PC-9 (cell line): ENCODE data around the gene MAN2C1. TPM values are rescaled to one million over a fixed set of nuclear protein-coding genes. Genes with fewer than 3 reads are reported as not detected.
"Not testable (repeated sequence)": the region's sequence is repeated elsewhere in the genome, so short reads cannot be mapped to it uniquely, and the experiment has no call there.

Source experiments
- BruUV-seq: library from RNA; stranded (reverse); fragments of 400-500 nt; replicated peaks from 2 replicates; lab custom pipeline; 2021; lab: Mats Ljungman, UMichigan
- CTCF ChIA-PET: fragments of 300-600 bp; sonication (Branson Sonifier 250); formaldehyde crosslinking; loops from one replicate; lab custom pipeline; 2022; ENCODE audit warnings: antibody characterized with exemption; lab: Charles Lee
- POLR2A ChIA-PET: fragments of 300-600 bp; sonication (Branson Sonifier 250); formaldehyde crosslinking; loops from one replicate; lab custom pipeline; 2022; ENCODE audit warnings: antibody characterized with exemption; ENCODE audit not compliant: unreplicated experiment; lab: Charles Lee
- DNase-seq, 2 experiments: peaks; one replicate each; pipeline versions ENCODE4 v3.0.0 to v3.0.0-alpha.2; 2015 to 2022; ENCODE audit warnings: mixed read lengths in 1 of 2
- H2AFZ ChIP-seq: fragments of 200-600 bp; sonication (generic); 2 replicates; pipeline ENCODE4 v1.8.1; 2017; ENCODE audit warnings: antibody characterized with exemption
- H3F3A ChIP-seq: fragments of 200-600 bp; sonication (generic); 2 replicates; pipeline ENCODE4 v1.8.1; 2017; ENCODE audit warnings: antibody characterized with exemption, mild to moderate bottlenecking, low read depth; ENCODE audit not compliant: insufficient read depth
- H3K27ac ChIP-seq: fragments of 200-600 bp; sonication (generic); 2 replicates; pipeline ENCODE4 v1.6.1; 2016; ENCODE audit warnings: mixed run types
- H3K27me3 ChIP-seq: fragments of 200-600 bp; sonication (generic); 2 replicates; pipeline ENCODE4 v1.6.1; 2016; ENCODE audit warnings: low read depth, mixed run types; ENCODE audit not compliant: insufficient read depth
- H3K36me3 ChIP-seq: fragments of 200-600 bp; sonication (generic); 2 replicates; pipeline ENCODE4 v1.6.1; 2016; ENCODE audit warnings: low read depth, mixed run types
- H3K4me1 ChIP-seq: fragments of 200-600 bp; sonication (generic); replicated peaks from 2 replicates; pipeline ENCODE4 v1.6.1; 2016; ENCODE audit warnings: mixed run types; ENCODE audit not compliant: insufficient read depth
- H3K4me2 ChIP-seq: fragments of 200-600 bp; sonication (generic); 2 replicates; pipeline ENCODE4 v1.6.1; 2017; ENCODE audit warnings: mixed run types
- H3K4me3 ChIP-seq: fragments of 200-600 bp; sonication (generic); 2 replicates; pipeline ENCODE4 v1.6.1; 2016; ENCODE audit warnings: mixed run types
- H3K79me2 ChIP-seq: fragments of 200-600 bp; sonication (generic); 2 replicates; pipeline ENCODE4 v1.6.1; 2017; ENCODE audit warnings: low read depth, mixed run types
- H3K9me2 ChIP-seq: fragments of 200-600 bp; sonication (generic); 2 replicates; pipeline ENCODE4 v1.8.1; 2017; ENCODE audit warnings: mild to moderate bottlenecking; ENCODE audit not compliant: insufficient read depth
- H3K9me3 ChIP-seq: fragments of 200-600 bp; sonication (generic); 2 replicates; pipeline ENCODE4 v1.8.1; 2016; ENCODE audit warnings: low read depth; ENCODE audit not compliant: insufficient read depth
- H4K20me1 ChIP-seq: fragments of 200-600 bp; sonication (generic); 2 replicates; pipeline ENCODE4 v1.8.1; 2017; ENCODE audit not compliant: insufficient read depth
- EZH2 ChIP-seq: fragments of 200-600 bp; sonication (generic); IDR thresholded peaks from 2 replicates; pipeline ENCODE4 v1.8.0; 2017; ENCODE audit warnings: antibody characterized with exemption, low read depth
- intact Hi-C: fragments of 100-400 bp; cut with micrococcal nuclease; formaldehyde crosslinking; loops from one replicate; pipeline ENCODE4 v1.10.0; 2022; ENCODE audit not compliant: unreplicated experiment
- total RNA-seq: library from RNA; stranded (reverse); gene quantifications from 2 replicates; pipeline ENCODE4 v1.2.3, GENCODE V29; 2021
- TF ChIP-seq, protein P1 (sequence below): fragments of 200-600 bp; sonication (generic); conservative IDR thresholded peaks from 2 replicates; pipeline ENCODE4 v1.6.1; 2017; ENCODE audit warnings: mixed run types, antibody characterized with exemption, mild to moderate bottlenecking, moderate library complexity

Gene MAN2C1
- total RNA-seq, 1 experiment from 2014 or later, result 94.3 TPM

DNA sequence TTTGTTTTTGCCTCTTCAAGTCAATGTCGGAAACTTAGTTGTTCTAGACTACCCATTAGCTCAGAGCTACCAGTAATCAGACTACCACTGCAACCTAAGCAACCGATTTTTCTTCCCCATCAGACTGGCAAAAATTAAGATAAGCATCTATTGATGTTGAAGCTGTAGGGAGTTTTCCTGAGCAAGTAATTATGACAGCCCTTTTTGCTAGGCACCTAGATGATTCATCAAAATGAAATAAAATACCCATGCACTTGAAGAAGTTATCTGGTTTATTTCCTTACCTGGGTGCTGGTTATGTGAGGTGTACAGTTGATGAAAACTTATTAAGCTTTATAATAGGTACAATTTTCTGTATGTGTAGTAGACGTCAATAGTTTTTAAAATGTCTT lies 33.1 kb downstream of the MAN2C1 start:
- Histone ChIP-seq H2AFZ (peak overlapping the region; percentile 80), H3K9me3 (no peaks in the 10 kb centered on the region), H3K36me3 (no peaks in the 10 kb centered on the region), H4K20me1 (no peaks in the 10 kb centered on the region), H3K4me3 (peak overlapping the region; percentile 63), H3K9me2 (no peaks in the 10 kb centered on the region), H3K27ac (0 out of 2 replicates have a peak overlapping the region, but pooled peaks have one; percentile 2), H3F3A (no peaks in the 10 kb centered on the region; the same call in 1 of the 2 replicates), H3K4me2 (peak overlapping the region; percentile 81), H3K79me2 (peaks cover 10% of the 10 kb centered on the region; the same call in 1 of the 2 replicates), H3K4me1 (peaks cover 15% of the 10 kb centered on the region; the same call in 1 of the 2 replicates), H3K27me3 (no peaks in the 10 kb centered on the region)
- no peak for TF ChIP-seq EZH2
- TF ChIP-seq, protein P1, sequence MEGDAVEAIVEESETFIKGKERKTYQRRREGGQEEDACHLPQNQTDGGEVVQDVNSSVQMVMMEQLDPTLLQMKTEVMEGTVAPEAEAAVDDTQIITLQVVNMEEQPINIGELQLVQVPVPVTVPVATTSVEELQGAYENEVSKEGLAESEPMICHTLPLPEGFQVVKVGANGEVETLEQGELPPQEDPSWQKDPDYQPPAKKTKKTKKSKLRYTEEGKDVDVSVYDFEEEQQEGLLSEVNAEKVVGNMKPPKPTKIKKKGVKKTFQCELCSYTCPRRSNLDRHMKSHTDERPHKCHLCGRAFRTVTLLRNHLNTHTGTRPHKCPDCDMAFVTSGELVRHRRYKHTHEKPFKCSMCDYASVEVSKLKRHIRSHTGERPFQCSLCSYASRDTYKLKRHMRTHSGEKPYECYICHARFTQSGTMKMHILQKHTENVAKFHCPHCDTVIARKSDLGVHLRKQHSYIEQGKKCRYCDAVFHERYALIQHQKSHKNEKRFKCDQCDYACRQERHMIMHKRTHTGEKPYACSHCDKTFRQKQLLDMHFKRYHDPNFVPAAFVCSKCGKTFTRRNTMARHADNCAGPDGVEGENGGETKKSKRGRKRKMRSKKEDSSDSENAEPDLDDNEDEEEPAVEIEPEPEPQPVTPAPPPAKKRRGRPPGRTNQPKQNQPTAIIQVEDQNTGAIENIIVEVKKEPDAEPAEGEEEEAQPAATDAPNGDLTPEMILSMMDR, result no peak
- intact Hi-C loops, result no loop called here
- CTCF ChIA-PET, result no interaction called here
- TSS peak; percentile 73 for BruUV-seq
- POLR2A ChIA-PET, result interaction anchor here (0.6 kb wide), 2 partner anchors 121 to 278 kb away, joined by 3 read pairs; no protein-coding TSS in a partner anchor
- no peak for DNase-seq

DNA sequence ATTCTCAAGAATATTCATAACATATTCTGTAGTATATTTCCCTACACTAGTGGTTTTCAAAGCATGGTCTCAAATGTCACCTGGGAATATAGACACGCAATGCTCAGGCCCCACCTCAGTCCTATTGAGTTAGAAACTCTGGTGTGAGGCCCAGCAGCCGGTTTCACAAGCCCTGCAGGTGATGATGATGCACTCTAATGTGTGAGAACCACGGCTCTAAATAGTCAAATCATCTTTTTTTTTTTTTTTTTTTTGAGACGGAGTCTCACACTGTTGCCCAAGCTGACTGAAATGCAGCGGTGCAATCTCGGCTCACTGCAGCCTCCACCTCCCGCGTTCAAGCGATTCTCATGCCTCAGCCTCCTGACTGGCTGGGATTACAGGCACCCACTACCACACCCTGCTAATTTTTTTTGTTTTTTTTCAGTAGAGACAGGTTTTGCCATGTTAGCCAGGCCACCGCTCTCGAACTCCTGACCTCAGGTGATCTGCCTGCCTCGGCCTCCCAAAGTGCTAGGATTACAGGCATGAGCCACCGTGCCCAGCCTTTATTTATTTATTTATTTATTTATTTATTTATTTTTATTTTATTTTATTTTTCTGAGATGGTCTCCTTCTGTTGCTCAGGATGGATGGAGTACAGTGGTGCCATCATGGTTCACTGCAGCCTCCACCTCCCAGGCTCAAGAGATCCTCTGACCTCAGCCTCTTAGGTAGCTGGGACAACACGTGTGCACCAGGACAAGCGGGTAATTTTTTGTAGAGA lies 34.6 kb downstream of the MAN2C1 start:
- H3K4me2 ChIP-seq, H3K27me3 ChIP-seq, DNase-seq, intact Hi-C loops, H3K79me2 ChIP-seq, H4K20me1 ChIP-seq, H3K4me3 ChIP-seq, H3F3A ChIP-seq, CTCF ChIA-PET, H3K9me3 ChIP-seq, POLR2A ChIA-PET, BruUV-seq, H3K27ac ChIP-seq, H3K9me2 ChIP-seq, H3K36me3 ChIP-seq, H2AFZ ChIP-seq: not testable (repeated sequence)
- H3K4me1 ChIP-seq, result peaks cover 15% of the 10 kb centered on the region; the same call in 1 of the 2 replicates

DNA sequence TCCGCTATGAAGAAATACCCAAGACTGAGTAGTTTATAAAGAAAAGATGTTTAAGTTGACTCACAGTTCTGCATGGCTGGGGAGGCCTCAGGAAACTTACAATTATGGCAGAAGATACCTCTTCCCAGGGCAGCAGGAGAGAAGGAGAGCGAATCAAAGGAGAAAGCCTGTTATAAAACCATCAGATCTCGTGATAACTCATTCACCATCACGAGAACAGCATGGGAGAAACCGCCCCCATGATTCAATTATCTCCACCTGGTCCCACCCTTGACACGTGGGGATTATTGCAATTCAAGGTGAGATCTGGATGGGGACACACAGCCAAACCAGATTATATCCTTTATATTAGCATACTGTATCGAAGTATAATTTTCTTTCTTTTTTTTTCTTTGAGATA lies 36.3 kb downstream of the MAN2C1 start:
- DNase-seq, POLR2A ChIA-PET, BruUV-seq, intact Hi-C loops, H4K20me1 ChIP-seq, CTCF ChIA-PET, H3K36me3 ChIP-seq, H2AFZ ChIP-seq, H3F3A ChIP-seq, H3K27me3 ChIP-seq, H3K9me3 ChIP-seq, H3K79me2 ChIP-seq, H3K4me3 ChIP-seq, H3K27ac ChIP-seq, H3K4me2 ChIP-seq, H3K9me2 ChIP-seq: not testable (repeated sequence)
- peaks cover 14% of the 10 kb centered on the region; the same call in 1 of the 2 replicates for H3K4me1 ChIP-seq

DNA sequence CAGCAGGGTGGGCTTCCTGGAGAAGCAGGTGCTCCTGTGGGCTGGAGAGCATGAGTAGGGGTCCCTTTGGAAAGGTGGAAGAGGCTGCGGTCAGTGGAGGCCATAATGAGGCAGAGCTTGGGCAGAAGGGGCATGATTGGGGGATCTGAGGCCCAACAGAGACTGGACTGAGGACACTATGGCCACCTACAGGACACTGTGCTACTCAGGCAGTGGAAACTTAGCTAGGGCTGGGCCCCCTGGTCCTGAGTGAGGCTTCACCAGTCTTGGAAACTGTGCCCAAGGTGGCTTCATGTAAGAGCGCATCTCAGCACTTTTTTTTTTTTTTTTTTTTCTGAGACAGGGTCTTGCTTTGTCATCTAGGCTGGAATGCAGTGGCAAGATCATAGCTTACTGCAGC lies 38.8 kb downstream of the MAN2C1 start:
- no peak for DNase-seq
- Histone ChIP-seq H3K9me3 (no peaks in the 10 kb centered on the region), H4K20me1 (no peaks in the 10 kb centered on the region), H3K9me2 (no peaks in the 10 kb centered on the region), H3K4me3 (no peak overlapping the region), H3K27ac (no peak overlapping the region), H3K4me2 (no peak overlapping the region), H2AFZ (no peak overlapping the region), H3K4me1 (0 out of 2 replicates have a peak, but pooled peaks cover under 1% of the 10 kb centered on the region), H3K36me3 (no peaks in the 10 kb centered on the region), H3F3A (no peaks in the 10 kb centered on the region), H3K27me3 (no peaks in the 10 kb centered on the region), H3K79me2 (no peaks in the 10 kb centered on the region)
- POLR2A ChIA-PET, result interaction anchor here (0.6 kb wide), 1 partner anchor 10 kb away, joined by 19 read pairs; no protein-coding TSS in a partner anchor
- CTCF ChIA-PET, result no interaction called here
- no peak for TF ChIP-seq EZH2
- TF ChIP-seq, protein P1, result no peak
- BruUV-seq, result no TSS peak
- intact Hi-C loops, result no loop called here
